Peyer's patch (tissue), 4 donors: ENCODE data around the gene GNG3.
"Not testable (repeated sequence)": the region's sequence is repeated elsewhere in the genome, so short reads cannot be mapped to it uniquely, and the experiment has no call there.

Experiments used
- POLR2A ChIP-seq, 2 donors: fragments of 450-650 bp; IDR thresholded peaks; one replicate each; pipeline ENCODE4 v1.5.1; 2017; ENCODE audit warnings: antibody characterized with exemption in 2 of 2, mild to moderate bottlenecking in 2 of 2, moderate library complexity in 2 of 2
- TF ChIP-seq, protein P1 (sequence below), 6 experiments: fragments of 450-650 bp in 4 of 6; fragments of 200-600 bp in 2 of 6; sonication (generic) in 1 of 6; IDR thresholded peaks; one replicate each; pipeline ENCODE4 v1.5.1; 2017 to 2019; ENCODE audit warnings: antibody characterized with exemption in 6 of 6, mild to moderate bottlenecking in 3 of 6, moderate library complexity in 1 of 6

DNA sequence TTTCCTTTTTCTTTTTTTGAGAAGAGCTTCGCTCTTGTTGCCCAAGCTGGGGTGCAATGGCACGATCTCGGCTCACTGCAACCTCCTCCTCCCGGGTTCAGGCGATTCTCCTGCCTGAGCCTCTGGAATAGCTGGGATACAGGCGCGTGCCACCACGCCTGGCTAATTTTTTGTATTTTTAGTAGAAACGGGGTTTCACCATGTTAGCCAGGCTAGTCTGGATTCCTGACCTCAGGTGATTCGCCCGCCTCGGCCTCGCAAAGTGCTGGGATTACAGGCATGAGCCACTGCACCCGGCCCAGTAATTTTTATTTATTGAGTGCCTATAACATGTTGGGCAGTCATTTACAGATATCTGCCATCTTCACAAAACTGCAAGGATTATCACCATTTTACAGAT, 22.6 kb downstream of the GNG3 start:
- TF ChIP-seq, protein P1, sequence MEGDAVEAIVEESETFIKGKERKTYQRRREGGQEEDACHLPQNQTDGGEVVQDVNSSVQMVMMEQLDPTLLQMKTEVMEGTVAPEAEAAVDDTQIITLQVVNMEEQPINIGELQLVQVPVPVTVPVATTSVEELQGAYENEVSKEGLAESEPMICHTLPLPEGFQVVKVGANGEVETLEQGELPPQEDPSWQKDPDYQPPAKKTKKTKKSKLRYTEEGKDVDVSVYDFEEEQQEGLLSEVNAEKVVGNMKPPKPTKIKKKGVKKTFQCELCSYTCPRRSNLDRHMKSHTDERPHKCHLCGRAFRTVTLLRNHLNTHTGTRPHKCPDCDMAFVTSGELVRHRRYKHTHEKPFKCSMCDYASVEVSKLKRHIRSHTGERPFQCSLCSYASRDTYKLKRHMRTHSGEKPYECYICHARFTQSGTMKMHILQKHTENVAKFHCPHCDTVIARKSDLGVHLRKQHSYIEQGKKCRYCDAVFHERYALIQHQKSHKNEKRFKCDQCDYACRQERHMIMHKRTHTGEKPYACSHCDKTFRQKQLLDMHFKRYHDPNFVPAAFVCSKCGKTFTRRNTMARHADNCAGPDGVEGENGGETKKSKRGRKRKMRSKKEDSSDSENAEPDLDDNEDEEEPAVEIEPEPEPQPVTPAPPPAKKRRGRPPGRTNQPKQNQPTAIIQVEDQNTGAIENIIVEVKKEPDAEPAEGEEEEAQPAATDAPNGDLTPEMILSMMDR (IDR thresholded peaks at IDR 0.05): not testable (repeated sequence)
- TF ChIP-seq POLR2A (IDR thresholded peaks at IDR 0.05): not testable (repeated sequence)
